Skin epidermis (tissue), 12 donors: ENCODE results near the gene GOPC.

Experiments
- H3K27ac ChIP-seq, 21 experiments: fragments of 200-600 bp; sonication (generic) in 11 of 21; one replicate each; pipeline ENCODE4 v1.5.0; 2020; ENCODE audit warnings: mild to moderate bottlenecking in 3 of 21, inconsistent platforms in 2 of 21, moderate library complexity in 2 of 21
- H3K4me3 ChIP-seq, 7 experiments: fragments of 200-600 bp; sonication (generic) in 2 of 7; one replicate each; pipeline ENCODE4 v1.5.0; 2020; ENCODE audit warnings: inconsistent platforms in 2 of 7, mild to moderate bottlenecking in 2 of 7, moderate library complexity in 1 of 7

Gene GOPC

DNA sequence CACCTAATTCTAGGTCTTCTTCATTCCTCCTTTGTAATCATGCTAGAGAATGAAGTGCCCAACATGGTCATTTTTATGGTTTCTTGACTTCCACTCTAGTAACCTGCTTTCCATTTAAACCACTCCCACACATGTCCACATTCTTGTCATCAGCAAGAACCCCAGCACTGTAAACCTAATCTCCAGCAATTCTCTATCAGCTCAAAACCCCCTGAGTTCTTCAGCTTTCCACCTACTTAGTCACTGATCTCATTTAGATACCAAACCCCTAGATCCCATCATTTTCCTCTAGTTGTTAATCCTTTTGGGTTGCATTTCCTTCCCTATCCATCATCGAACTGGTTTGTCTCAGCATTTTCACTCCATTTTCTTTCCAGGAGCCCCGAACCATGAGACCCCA, 49.7 kb downstream of the GOPC start:
- H3K4me3 ChIP-seq: no peak overlapping the region
- no peak overlapping the region for H3K27ac ChIP-seq

DNA sequence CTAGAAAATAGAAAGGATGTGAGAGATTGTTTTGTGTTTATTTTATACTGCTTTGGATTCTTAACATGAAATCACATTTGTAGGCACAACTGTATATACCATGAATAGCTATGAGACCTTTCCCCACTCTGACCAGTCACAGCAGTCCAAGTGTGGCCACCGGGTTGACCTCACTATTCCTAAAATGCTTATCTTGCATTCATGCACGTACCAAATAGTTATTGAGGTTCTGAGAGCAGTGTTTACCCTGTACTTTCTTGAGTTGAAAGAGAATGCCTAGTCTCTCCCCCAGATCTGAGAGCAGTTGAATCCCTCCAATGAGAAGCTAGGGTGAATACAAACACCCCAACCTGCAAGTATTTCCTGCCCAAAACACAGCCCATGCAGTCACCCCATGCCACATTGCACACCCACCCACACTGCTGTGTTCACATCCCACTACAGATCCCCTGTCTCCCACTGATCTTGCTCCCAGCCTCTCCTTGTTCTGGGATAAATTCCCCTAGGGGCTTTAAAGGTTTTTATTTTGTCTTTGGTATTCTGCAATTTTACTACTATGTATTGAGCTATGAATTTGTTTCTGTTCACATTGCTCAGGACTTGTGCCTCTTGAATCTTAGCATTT, 51.6 kb downstream of the GOPC start:
- Histone ChIP-seq H3K4me3 (no peak overlapping the region), H3K27ac (no peak overlapping the region)

DNA sequence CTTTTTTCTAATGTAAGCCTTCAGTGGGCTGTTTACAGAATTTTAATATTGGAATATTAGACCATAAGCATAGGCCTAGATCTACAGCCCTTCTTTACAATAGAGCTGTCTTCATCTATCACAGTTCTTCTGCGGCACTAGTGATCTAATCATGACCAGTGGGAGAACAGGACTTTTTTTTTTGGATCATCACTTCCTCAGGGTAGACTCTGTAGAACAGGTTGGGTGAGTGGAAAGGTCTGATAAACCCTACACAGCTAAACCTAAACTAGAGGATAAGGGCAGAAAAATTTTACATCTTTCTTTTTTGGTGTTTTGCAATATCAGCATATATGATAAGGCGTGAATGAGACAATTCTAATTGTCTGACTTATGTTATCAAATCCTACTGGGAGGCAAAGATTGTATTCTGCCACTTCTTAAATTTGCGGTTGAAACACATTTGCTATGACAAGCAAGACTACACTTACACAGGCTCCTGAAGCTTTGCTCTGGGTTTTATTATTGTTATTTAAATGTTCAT, 52.2 kb downstream of the GOPC start:
- no peak overlapping the region for H3K4me3 ChIP-seq
- H3K27ac ChIP-seq: peak overlapping the region in 4 of 21 experiments; percentile 6 to 50 (median 24)

DNA sequence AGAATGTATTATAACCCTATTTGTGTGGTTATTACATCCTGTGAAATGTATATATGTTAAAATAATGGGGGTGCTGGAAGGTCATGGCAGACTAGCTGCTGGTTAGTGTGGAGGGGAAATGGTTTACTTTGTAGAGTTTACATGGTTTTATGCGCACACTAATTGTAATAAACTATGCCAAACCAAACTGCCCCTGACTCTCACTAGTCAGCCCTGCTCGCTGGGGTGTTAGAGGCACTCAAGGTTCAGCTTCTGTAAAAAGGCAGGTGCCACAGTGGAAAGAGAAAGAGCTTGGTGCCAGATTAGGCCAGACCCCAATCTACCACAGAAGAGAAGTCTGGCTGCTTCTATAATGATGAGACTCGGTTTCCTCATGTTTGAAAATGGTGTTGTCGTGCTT, 52.7 kb downstream of the GOPC start:
- no peak overlapping the region for H3K4me3 ChIP-seq
- peak overlapping the region in 6 of 21 experiments; percentile 6 to 50 (median 24) for H3K27ac ChIP-seq

DNA sequence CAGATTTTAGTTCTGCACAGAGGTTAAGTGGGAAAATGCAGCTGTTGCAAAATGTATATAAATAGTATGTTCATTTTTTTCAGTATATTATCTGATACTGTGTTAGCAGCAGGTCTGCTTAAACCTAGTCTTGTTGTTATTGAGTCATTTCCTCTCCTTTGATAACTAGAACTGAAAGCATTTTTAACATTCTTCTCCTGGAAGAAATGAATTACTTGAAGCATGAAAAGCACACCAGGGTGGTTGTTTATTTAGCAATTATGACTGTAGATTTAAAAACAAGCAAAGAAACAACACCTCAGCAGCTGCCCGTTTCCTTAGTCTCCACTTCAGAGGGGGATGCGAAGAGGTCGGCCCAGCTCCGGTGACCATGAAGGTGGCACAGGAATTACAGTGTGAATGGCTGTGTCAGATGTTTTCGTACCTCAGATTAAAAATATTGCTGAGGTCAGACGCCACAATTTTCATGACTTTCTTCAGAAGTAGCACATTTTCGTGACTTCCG, 53.5 kb downstream of the GOPC start:
- H3K4me3 ChIP-seq: peak overlapping the region in 2 of 7 experiments; percentile 31 to 37
- H3K27ac ChIP-seq: peak overlapping the region in 6 of 21 experiments; percentile 6 to 50 (median 28)

DNA sequence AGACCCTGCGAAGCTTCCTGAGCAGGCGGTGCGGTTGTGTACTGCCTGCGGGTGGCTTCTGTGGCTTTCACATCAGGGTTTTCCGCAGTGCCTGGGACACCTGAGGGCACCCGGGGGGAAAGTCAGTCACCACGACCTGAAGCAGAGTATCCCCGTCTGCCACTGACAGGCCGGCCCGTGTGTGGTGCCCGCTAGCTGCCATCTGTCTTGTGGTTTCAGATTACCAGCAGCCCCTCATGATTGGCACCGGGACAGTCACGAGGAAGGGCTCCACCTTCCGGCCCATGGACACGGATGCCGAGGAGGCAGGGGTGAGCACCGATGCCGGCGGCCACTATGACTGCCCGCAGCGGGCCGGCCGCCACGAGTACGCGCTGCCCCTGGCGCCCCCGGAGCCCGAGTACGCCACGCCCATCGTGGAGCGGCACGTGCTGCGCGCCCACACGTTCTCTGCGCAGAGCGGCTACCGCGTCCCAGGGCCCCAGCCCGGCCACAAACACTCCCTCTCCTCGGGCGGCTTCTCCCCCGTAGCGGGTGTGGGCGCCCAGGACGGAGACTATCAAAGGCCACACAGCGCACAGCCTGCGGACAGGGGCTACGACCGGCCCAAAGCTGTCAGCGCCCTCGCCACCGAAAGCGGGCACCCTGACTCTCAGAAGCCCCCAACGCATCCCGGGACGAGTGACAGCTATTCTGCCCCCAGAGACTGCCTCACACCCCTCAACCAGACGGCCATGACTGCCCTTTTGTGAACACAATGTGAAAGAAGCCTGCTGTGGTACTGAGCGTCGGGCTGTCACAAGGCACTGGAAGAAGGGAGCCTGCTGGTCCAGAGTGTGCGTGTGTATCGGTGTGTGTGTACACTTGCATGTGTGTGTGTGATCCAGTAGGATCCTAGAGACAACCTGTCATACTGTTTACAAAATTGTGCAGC, 54.4 kb downstream of the GOPC start:
- Histone ChIP-seq H3K27ac (peak overlapping the region in 12 of 21 experiments; percentile 4 to 54 (median 39)), H3K4me3 (peak overlapping the region; percentile 20 to 37 (median 31))

DNA sequence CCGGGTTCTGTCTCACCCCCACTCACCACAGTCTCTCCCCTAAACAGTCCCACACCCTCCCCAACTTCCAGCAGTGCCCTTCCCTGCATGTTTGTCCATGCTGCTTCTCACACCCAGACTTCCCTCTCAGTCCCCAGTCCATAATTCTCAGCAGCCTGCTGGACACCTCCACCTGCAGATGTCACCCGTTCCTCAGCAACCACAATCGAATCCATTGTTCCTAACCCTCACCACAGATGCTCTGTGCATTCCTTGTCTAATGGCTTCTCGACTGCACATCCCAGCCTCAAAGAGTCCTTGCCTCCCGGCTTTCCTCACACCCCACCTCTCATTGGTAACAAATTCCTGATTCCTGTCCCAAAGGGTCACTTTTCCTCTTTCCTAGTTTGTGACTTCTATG, 55.6 kb downstream of the GOPC start:
- Histone ChIP-seq H3K27ac (no peak overlapping the region), H3K4me3 (no peak overlapping the region)

DNA sequence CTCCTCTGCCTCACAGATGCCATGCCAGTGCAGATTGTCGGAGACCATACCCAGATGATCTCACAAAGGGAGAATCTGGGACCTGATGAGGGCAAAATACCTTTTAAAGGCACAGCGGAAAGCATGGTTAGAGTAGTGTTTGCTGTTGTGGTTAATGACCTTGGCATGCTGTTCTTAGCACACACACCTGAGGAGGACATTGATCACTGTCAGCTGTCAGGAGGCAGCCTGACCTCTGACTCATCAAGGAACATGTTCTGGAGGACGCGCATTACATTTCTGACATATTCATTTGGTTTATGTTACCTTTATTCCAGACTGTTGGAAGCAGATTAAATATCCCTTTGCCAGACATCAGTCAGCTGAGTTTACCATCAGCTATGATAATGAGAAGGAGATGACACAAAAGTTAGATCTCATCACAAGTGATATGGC, 57.1 kb downstream of the GOPC start:
- no peak overlapping the region for H3K4me3 ChIP-seq
- H3K27ac ChIP-seq: no peak overlapping the region

DNA sequence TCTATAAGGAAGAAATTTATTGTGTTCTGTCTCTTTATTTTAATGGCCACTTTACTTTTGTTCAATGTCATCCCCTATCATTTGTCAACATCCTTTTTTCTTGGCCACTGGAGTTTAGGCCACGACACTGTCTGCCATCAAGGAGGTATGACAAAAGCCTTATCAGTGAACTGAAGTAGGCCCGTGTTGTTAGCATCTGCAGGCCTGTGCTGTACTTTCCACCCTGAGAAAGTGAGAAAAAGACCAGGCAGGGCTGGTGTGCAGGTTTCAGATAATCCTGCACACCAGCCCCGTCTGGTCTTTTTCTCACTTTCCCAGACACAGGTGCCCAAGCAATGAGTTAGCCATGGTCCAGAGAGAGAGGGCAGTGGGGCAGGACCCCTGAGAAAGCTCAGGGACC, 57.6 kb downstream of the GOPC start:
- no peak overlapping the region for H3K27ac ChIP-seq
- no peak overlapping the region for H3K4me3 ChIP-seq

DNA sequence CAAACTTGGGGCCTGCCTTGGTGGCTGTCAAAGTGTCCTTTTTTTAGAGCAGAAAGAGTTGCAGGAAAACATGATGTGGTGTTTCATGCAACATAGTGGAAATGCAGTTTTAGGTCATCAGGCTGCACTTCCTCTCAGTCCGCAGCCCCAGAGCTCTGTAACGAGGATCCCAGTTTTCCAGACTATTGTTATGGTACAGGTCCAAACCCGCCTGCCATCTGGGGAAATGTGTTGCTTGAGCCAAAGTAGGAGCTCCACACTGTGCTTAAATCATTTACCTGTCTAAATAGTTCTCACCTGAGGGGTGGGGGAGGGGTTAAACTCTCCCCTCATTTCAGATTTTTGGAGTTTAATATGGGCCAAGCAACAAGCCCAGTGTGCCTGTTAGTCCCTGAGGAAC, 59.8 kb downstream of the GOPC start:
- Histone ChIP-seq H3K27ac (no peak overlapping the region), H3K4me3 (no peak overlapping the region)

DNA sequence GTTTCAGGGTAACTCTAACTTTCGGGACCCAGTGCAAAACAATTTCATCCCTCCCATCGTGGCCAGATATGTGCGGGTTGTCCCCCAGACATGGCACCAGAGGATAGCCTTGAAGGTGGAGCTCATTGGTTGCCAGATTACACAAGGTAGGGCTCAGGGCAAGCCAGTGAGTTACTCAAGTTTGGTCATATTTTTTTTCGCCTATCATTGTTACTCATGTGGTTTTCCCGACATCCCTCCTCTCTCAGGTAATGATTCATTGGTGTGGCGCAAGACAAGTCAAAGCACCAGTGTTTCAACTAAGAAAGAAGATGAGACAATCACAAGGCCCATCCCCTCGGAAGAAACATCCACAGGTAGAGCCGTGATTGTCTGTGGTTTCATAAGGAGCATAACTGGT, 61.6 kb downstream of the GOPC start:
- no peak overlapping the region for H3K4me3 ChIP-seq
- H3K27ac ChIP-seq: peak overlapping the region in 1 of 21 experiments; percentile 52

DNA sequence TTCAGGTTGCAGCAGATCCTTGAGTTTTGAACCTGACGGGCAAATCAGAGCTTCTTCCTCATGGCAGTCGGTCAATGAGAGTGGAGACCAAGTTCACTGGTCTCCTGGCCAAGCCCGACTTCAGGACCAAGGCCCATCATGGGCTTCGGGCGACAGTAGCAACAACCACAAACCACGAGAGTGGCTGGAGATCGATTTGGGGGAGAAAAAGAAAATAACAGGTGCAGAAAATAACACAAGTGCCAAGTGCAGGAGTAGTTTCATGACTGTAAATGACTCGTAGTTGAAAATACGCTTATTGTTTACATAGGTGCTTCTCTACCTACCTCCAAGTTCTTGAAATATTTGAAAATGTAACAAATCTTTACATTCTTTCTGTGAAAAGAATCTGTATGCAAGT, 63.7 kb downstream of the GOPC start:
- Histone ChIP-seq H3K4me3 (no peak overlapping the region), H3K27ac (no peak overlapping the region)

DNA sequence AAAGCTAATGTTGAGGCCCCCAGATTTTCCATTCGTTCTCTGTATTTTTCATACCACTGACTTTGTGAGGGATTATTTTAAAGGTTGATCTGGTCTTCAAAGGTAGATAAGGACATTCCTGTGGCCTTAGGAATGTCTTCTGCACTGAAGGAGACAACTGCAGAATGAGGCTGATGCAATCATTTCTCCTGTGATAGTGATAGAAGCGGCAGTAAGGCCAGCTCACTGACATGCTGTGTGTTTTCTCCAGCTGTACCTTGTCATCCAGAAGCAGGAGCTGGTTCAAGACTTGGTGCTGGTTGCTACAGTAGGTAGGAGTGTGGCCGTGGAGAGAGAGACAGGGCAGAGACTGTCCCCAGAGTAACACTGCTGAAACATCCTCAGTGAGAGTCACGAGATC, 66.0 kb downstream of the GOPC start:
- Histone ChIP-seq H3K27ac (no peak overlapping the region), H3K4me3 (no peak overlapping the region)

DNA sequence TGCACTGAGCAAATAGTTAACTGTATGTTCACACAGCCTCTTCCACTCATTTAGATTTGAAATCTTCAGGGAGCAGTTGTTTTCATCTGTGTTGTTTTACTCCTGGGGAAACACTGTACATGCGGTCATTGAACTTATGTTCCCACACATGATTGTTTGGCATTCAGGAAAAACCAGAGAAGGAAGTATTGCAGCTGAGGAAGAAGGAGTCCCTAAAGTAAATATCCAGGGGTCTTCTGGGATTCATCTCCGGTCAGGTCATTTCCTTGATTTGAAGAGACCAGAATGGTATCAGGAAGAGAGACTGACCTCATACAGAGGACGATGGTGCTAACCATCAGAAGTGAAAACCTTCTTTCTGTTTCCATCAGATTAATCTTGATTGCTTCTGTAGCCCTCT, 67.3 kb downstream of the GOPC start:
- peak overlapping the region in 1 of 21 experiments; percentile 36 for H3K27ac ChIP-seq
- no peak overlapping the region for H3K4me3 ChIP-seq

DNA sequence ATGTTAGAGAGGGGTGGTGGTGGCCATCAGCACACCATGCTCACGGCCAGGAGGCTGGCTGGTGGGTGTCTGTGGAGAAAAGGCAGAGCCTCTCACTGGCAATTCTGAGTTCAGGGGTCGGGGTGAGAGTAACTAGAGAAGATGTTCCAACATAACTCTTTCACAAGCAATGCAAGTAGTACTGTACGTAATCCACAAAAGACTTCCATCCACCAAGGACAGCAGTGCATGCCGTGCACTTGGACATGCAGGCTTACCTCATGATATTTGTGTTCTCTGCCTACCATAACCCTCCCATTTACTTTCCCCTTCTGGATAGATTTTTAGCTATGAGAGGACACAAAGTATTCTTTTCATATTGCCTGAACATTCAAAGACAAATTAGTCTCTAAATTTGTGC, 68.5 kb downstream of the GOPC start:
- no peak overlapping the region for H3K27ac ChIP-seq
- H3K4me3 ChIP-seq: no peak overlapping the region

DNA sequence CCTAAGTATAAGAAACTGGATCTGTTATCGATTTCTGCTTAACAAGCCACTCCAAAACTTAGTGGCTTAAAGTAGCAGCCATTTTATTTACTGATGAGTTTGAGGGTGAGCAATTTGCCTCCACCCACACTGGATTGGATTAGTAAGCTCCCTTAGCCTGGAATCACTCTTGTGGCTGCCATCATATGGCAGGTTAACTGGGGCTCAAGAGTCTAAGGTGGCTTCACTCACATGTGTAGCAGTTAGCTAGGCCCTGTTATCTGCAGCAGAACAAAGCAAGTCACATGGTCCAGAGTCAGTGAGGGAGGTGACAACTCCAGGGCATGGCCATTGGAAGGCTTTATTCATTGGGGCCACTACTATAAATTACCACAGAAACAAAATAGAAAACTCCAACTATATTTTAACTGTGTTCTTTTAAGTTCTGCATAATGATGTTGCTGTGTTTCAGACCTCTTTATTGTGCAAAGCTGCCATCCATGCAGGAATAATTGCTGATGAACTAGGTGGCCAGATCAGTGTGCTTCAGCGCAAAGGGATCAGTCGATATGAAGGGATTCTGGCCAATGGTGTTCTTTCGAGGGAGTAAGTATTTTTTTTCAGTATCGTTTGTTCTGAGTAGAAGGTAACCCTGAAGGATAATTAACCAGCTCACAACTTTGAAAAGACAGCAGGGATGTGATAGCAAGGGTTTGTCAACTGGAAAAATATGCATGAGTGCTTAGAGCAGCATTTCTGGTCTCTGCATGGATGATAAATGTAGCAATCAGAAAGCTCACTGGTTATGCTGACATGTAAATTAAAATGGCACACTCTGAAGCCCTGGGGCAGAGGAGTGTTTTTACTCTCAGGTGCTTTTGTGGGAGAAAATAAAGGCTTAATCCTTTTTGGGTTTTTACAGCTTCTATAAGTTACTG, 70.2 kb downstream of the GOPC start:
- Histone ChIP-seq H3K4me3 (no peak overlapping the region), H3K27ac (no peak overlapping the region)

DNA sequence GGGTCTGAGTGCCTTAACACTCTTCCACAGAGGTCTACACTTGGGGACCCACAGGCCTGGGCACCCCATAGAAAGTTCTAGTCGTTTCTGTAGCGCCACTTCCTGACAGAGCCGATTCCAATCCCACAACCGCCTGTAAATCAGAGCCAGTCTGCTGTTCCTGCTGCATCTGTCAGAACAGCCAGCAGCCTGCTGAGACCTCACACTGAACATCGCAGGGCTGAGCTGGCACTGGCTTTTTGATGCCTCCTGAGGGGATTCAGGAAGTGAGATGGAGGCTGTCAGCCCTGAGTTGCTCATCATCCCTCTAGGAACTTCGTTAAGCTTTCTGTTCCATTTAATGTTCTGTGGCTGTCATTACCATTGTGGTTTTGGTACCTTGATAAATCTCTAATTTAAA, 71.0 kb downstream of the GOPC start:
- peak overlapping the region in 1 of 21 experiments; percentile 38 for H3K27ac ChIP-seq
- no peak overlapping the region for H3K4me3 ChIP-seq

DNA sequence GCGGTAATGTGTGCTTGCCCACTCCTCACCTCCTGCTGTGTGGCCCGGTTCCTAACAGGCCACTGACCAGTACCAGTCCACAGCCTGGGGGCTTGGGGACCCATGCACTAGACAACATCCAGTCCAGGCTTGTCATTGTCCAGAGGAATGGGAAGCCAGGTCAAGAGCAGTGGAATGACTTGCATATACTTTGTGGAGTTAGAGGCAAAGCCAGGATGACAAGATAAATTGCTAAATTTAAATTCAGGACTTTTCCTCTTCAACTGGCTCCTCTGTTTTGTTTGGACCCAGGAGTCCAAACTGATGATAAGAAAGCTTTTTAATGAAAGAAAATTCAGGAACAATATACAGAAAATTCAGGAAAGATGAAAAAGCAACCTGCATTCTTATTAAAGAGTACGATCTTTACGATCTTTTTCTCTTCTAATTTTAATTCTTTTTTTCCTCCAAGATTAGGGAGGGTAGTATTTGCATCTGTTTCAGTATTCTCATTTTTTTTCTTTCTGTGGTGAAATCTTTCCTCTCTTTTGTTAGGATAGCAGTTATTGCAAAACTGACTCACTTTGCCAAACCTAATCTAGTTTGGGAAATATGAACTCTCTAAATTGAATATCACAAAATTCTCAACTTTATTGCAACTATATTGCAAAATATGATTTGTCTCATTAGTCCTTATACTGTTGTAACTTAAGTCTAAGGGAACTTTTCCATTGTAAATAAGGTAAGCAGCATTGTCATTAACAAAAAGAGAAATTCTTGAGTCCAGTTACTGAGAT, 71.7 kb downstream of the GOPC start:
- H3K4me3 ChIP-seq: no peak overlapping the region
- H3K27ac ChIP-seq: peak overlapping the region in 2 of 21 experiments; percentile 26 to 38

DNA sequence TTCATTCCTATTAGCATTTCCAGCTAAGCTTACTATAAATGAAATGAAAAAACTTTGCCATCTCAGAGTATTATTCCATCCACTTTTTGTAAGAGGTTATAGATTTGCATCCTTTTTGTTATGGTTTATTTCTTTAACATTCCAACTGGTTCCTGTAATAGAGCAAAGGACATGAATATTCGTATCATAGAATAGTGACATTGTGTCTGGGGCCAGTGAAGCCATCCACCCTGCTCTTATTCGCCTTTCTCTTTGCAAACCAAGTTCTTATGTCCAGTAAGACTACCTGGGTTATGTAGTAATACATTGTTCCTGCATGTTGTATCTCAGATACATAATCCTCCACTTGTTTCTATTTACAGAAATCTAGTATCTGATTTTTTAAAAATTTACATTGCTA, 76.7 kb downstream of the GOPC start:
- Histone ChIP-seq H3K4me3 (no peak overlapping the region), H3K27ac (no peak overlapping the region)
